ENCODE data around the gene ATRNL1. TPM values are rescaled to one million over a fixed set of nuclear protein-coding genes. Genes with fewer than 3 reads are reported as not detected.

The ATRNL1 gene
- total RNA-seq, 4 donors from 2014 or later: 137 to 431 (median 202) TPM

- Histone ChIP-seq H3K36me3 (no peaks in the 10 kb centered on the region), H3K9me3 (no peaks in the 10 kb centered on the region), H3K27ac (no peak overlapping the region), H3K4me1 (no peaks in the 10 kb centered on the region), H3K27me3 (no peaks in the 10 kb centered on the region), H3K4me3 (no peak overlapping the region)
- TF ChIP-seq POLR2A (IDR thresholded peaks at IDR 0.05): no peak
- TF ChIP-seq CTCF (IDR thresholded peaks at IDR 0.05): no peak
- DNase-seq: no peak
- intact Hi-C loops (cut with DNase I; ENCODE audit: low total_unique reads): no loop called here
These were observed 896.5 kb downstream of the ATRNL1 start for GRCh38 chr10:115989621-115990020.

GRCh38 chr10:115992236-115992986, 899.2 kb downstream of the ATRNL1 start:
- intact Hi-C loops (cut with DNase I; ENCODE audit: low total_unique reads): no loop called here

GRCh38 chr10:115996031-115996430, 902.9 kb downstream of the ATRNL1 start:
- DNase-seq: no peak
- TF ChIP-seq POLR2A (IDR thresholded peaks at IDR 0.05) (no peak), CTCF (IDR thresholded peaks at IDR 0.05) (no peak)

More at GRCh38 chr10:115992236-115992986, 899.2 kb downstream of the ATRNL1 start:
- Histone ChIP-seq H3K27me3 (no peaks in the 10 kb centered on the region), H3K4me1 (no peaks in the 10 kb centered on the region), H3K36me3 (no peaks in the 10 kb centered on the region), H3K9me3 (no peaks in the 10 kb centered on the region), H3K27ac (no peak overlapping the region), H3K4me3 (no peak overlapping the region)
- TF ChIP-seq POLR2A (IDR thresholded peaks at IDR 0.05): no peak
- no peak for TF ChIP-seq CTCF (IDR thresholded peaks at IDR 0.05)
- no peak for DNase-seq

GRCh38 chr10:115998301-115998700, 905.1 kb downstream of the ATRNL1 start:
- intact Hi-C loops (cut with DNase I; ENCODE audit: low total_unique reads): no loop called here
- Histone ChIP-seq H3K9me3 (no peaks in the 10 kb centered on the region), H3K27ac (no peak overlapping the region), H3K4me1 (no peaks in the 10 kb centered on the region), H3K27me3 (no peaks in the 10 kb centered on the region), H3K4me3 (no peak overlapping the region), H3K36me3 (no peaks in the 10 kb centered on the region)
- TF ChIP-seq POLR2A (IDR thresholded peaks at IDR 0.05) (no peak), CTCF (IDR thresholded peaks at IDR 0.05) (no peak)
- DNase-seq: no peak

More at GRCh38 chr10:115996031-115996430, 902.9 kb downstream of the ATRNL1 start:
- H3K27me3 ChIP-seq: no peaks in the 10 kb centered on the region
- no peaks in the 10 kb centered on the region for H3K4me1 ChIP-seq
- intact Hi-C loops (cut with DNase I; ENCODE audit: low total_unique reads): no loop called here
- no peaks in the 10 kb centered on the region for H3K9me3 ChIP-seq
- H3K4me3 ChIP-seq: no peak overlapping the region
- H3K36me3 ChIP-seq: no peaks in the 10 kb centered on the region
- H3K27ac ChIP-seq: no peak overlapping the region

Other genes with a start within 250 kb of the ATRNL1 start
- gene TRUB1, start 155.2 kb upstream of the ATRNL1 start, total RNA-seq: 10 to 100 TPM in 3 of 4 donors, 1 to 10 TPM in 1; 7.9 to 48.3 (median 14.7) TPM